Parathyroid adenoma (tissue), 2 donors: ENCODE measurements around the gene PLPPR1.

Experiments
- H2AFZ ChIP-seq: fragments of 300-600 bp; sonication (generic); one replicate; pipeline ENCODE4 v1.7.0; 2017; ENCODE audit warnings: antibody characterized with exemption, mild to moderate bottlenecking
- H3K27ac ChIP-seq: fragments of 300-600 bp; sonication (generic); one replicate; pipeline ENCODE4 v1.7.0; 2017
- H3K27me3 ChIP-seq: fragments of 300-600 bp; sonication (generic); one replicate; pipeline ENCODE4 v1.7.0; 2017; ENCODE audit warnings: low read length; ENCODE audit not compliant: control insufficient read depth, insufficient read depth
- H3K36me3 ChIP-seq: fragments of 300-600 bp; sonication (generic); one replicate; pipeline ENCODE4 v1.7.0; 2017; ENCODE audit warnings: low read length; ENCODE audit not compliant: control insufficient read depth, insufficient read depth
- H3K4me1 ChIP-seq: fragments of 300-600 bp; sonication (generic); one replicate; pipeline ENCODE4 v1.7.0; 2017; ENCODE audit warnings: control low read depth
- H3K4me2 ChIP-seq: fragments of 300-600 bp; sonication (generic); one replicate; pipeline ENCODE4 v1.7.0; 2017; ENCODE audit warnings: low read length
- H3K4me3 ChIP-seq: fragments of 300-600 bp; sonication (generic); one replicate; pipeline ENCODE4 v1.7.0; 2017; ENCODE audit warnings: low read depth, low read length
- H3K79me2 ChIP-seq: fragments of 300-600 bp; sonication (generic); one replicate; pipeline ENCODE4 v1.7.0; 2017; ENCODE audit warnings: control low read depth
- H3K9ac ChIP-seq: fragments of 300-600 bp; sonication (generic); one replicate; pipeline ENCODE4 v1.7.0; 2017; ENCODE audit warnings: mild to moderate bottlenecking
- H3K9me3 ChIP-seq: fragments of 300-600 bp; sonication (generic); one replicate; pipeline ENCODE4 v1.7.0; 2017; ENCODE audit warnings: low read length; ENCODE audit not compliant: control insufficient read depth
- CTCF ChIP-seq: fragments of 300-600 bp; sonication (generic); IDR thresholded peaks from one replicate; pipeline ENCODE4 v1.7.0; 2017; ENCODE audit warnings: antibody characterized with exemption, mild to moderate bottlenecking
- donor health status: primary hyperparathyroidism.

PLPPR1 gene

GRCh38 chr9:101369286-101369685 is 340.8 kb downstream of the PLPPR1 start:
- Histone ChIP-seq H3K27ac (no peak overlapping the region), H3K4me2 (no peak overlapping the region), H3K36me3 (no peaks in the 10 kb centered on the region), H3K9me3 (no peaks in the 10 kb centered on the region), H3K79me2 (no peaks in the 10 kb centered on the region), H3K4me1 (no peaks in the 10 kb centered on the region), H2AFZ (no peak overlapping the region), H3K9ac (no peak overlapping the region), H3K27me3 (no peaks in the 10 kb centered on the region), H3K4me3 (no peak overlapping the region)
- TF ChIP-seq CTCF, result no peak

DNA sequence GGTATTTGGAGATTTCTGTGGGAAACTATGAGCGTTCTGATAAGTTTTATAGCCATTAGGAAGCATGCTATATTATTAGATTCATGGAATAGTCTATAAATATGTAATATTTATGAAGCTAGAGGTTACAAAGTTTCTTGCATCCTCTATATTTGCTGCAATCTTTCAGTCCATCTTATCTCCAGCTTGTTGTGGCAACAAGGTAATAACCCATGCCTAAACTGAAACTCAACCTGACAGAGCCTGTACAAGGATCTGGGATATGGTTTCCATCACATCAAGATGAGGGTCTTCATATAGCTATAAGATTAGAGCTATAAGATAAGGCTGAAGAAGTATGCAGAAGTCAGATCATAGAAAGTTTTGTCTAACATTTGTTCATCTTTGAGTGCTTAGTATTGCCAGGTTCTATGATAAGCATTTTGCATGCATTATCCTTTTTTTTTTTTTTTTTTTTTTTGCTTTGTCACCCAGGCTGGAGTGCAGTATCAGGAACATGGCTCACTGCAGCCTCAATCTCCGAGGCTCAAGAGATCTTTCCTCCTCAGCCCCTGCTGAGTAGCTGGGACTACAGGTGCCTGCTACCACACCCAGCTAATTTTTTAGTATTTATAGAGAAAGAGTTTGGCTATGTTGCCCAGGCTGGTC is 341.5 kb downstream of the PLPPR1 start:
- Histone ChIP-seq H3K4me2 (no peak overlapping the region), H3K27me3 (no peaks in the 10 kb centered on the region), H2AFZ (no peak overlapping the region), H3K27ac (no peak overlapping the region), H3K4me3 (no peak overlapping the region), H3K36me3 (no peaks in the 10 kb centered on the region), H3K9ac (no peak overlapping the region), H3K4me1 (no peaks in the 10 kb centered on the region), H3K79me2 (no peaks in the 10 kb centered on the region), H3K9me3 (no peaks in the 10 kb centered on the region)
- no peak for TF ChIP-seq CTCF

GRCh38 chr9:101371813-101372212 is 343.3 kb downstream of the PLPPR1 start:
- H2AFZ ChIP-seq, result no peak overlapping the region
- no peak overlapping the region for H3K4me2 ChIP-seq
- H3K4me1 ChIP-seq, result no peaks in the 10 kb centered on the region
- H3K4me3 ChIP-seq, result no peak overlapping the region
- TF ChIP-seq CTCF, result no peak
- no peaks in the 10 kb centered on the region for H3K9me3 ChIP-seq
- H3K36me3 ChIP-seq, result no peaks in the 10 kb centered on the region
- H3K9ac ChIP-seq, result no peak overlapping the region
- H3K79me2 ChIP-seq, result no peaks in the 10 kb centered on the region
- H3K27ac ChIP-seq, result no peak overlapping the region
- H3K27me3 ChIP-seq, result no peaks in the 10 kb centered on the region

DNA sequence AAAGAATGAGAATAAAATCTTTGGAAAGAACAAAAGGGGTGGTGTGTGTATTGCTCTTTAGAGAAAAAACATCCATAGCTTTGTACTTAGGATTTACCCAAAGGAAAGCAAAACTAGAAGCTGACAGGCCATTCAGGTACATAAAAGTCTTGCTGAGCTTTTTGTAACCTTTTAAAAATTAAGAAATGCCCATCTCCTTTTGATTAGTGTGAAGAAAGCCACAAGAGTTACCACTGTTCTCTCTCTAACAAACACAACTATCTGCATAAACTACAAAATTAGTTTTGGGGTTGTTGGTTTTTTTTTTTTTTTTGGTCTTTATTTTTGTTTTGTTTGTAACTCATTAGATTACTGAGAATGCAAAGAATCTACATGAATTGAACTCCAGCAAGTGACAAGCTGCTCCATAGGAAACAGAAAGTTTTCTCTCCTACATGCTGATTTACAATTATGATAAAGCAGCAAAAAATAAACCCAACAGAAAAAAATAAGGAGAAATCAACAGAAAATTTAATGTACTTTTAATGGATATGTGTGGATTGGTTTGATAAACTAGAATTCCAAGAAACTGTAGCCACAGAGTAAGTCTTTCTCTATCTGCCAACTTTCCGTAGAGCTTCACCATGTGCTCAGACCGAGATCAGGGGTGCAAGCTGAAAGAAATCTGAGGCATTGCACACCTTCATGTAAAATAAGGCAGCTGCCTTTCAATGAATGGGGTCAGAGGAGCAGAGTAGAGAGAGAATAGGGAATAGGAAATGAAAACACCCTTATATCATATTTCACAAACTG is 344.0 kb downstream of the PLPPR1 start:
- H3K36me3 ChIP-seq, result no peaks in the 10 kb centered on the region
- H3K27me3 ChIP-seq, result no peaks in the 10 kb centered on the region
- H3K9me3 ChIP-seq, result no peaks in the 10 kb centered on the region
- H3K79me2 ChIP-seq, result no peaks in the 10 kb centered on the region
- no peak overlapping the region for H3K27ac ChIP-seq
- no peaks in the 10 kb centered on the region for H3K4me1 ChIP-seq
- H3K9ac ChIP-seq, result no peak overlapping the region
- H3K4me2 ChIP-seq, result no peak overlapping the region
- TF ChIP-seq CTCF, result no peak
- no peak overlapping the region for H3K4me3 ChIP-seq
- H2AFZ ChIP-seq, result no peak overlapping the region
